ENCODE data around the gene SOX6.

DNA sequence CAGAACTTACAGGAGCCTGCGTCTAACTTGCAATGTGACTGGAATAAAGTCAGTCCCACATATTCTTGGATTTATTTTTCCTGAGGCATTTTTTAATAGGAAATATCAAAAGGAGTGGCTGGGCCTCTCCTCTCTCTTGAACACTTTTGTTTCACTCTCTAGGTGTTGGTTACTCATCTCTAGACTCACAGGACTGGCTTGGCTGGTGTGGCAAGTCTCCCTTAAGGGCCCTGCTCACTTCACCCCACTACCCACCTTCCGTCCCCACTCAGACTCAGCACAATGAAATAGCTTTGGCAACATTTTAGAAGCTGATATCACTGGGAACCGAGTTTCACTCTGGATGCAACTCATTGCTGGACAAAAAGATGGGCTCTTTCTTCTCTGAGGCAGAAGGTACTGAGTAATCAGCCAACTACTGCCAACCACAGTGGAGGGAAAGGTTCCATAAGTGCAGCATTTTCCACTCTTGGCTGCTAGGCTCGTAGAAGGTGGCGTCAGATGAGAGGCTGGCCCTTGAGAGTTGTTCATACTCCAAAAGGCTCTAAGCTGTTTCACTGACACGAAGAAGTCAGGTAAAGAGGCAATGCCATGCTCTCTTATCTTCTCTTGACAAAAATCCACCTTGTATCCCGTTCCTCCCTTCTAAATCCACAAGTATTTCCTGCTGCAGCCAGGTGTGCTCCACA is 390.6 kb downstream of the SOX6 start:
- no peak for TF ChIP-seq EP300 (IDR thresholded peaks at IDR 0.05)
- TF ChIP-seq POLR2A (IDR thresholded peaks at IDR 0.05) = no peak
- TF ChIP-seq, protein P1, sequence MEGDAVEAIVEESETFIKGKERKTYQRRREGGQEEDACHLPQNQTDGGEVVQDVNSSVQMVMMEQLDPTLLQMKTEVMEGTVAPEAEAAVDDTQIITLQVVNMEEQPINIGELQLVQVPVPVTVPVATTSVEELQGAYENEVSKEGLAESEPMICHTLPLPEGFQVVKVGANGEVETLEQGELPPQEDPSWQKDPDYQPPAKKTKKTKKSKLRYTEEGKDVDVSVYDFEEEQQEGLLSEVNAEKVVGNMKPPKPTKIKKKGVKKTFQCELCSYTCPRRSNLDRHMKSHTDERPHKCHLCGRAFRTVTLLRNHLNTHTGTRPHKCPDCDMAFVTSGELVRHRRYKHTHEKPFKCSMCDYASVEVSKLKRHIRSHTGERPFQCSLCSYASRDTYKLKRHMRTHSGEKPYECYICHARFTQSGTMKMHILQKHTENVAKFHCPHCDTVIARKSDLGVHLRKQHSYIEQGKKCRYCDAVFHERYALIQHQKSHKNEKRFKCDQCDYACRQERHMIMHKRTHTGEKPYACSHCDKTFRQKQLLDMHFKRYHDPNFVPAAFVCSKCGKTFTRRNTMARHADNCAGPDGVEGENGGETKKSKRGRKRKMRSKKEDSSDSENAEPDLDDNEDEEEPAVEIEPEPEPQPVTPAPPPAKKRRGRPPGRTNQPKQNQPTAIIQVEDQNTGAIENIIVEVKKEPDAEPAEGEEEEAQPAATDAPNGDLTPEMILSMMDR (IDR thresholded peaks at IDR 0.05) = no peak
